Activated naive CD8-positive, alpha-beta T cell treated with anti-CD3 and anti-CD28 coated beads, Interleukin-2, amount 50 U/mL, for 24 hours (primary cell): Measurements from ENCODE around the gene PPEF1.
"Not testable (repeated sequence)": the region's sequence is repeated elsewhere in the genome, so short reads cannot be mapped to it uniquely, and the experiment has no call there.

Experiments used
- ATAC-seq: fragments of 150-1000 bp; cut with Tn5 transposase; one replicate; pipeline ENCODE4 v1.10.0; 2021
- DNase-seq: peaks from one replicate; pipeline ENCODE4 v3.0.0; 2021
- H3K27ac Mint-ChIP-seq: one replicate; pipeline ENCODE4 v1.8.0; 2021; ENCODE audit warnings: mild to moderate bottlenecking, mixed read lengths
- H3K27me3 Mint-ChIP-seq: one replicate; pipeline ENCODE4 v1.8.0; 2021; ENCODE audit warnings: mixed read lengths
- H3K36me3 Mint-ChIP-seq: one replicate; pipeline ENCODE4 v1.8.0; 2021; ENCODE audit warnings: low read depth, mixed read lengths
- H3K4me1 Mint-ChIP-seq: one replicate; pipeline ENCODE4 v1.8.0; 2021; ENCODE audit warnings: mixed read lengths
- H3K4me3 Mint-ChIP-seq: one replicate; pipeline ENCODE4 v1.8.0; 2021; ENCODE audit warnings: mild to moderate bottlenecking, moderate library complexity, mixed read lengths
- H3K9me3 Mint-ChIP-seq: one replicate; pipeline ENCODE4 v1.8.0; 2021; ENCODE audit warnings: mixed read lengths

Gene PPEF1

DNA sequence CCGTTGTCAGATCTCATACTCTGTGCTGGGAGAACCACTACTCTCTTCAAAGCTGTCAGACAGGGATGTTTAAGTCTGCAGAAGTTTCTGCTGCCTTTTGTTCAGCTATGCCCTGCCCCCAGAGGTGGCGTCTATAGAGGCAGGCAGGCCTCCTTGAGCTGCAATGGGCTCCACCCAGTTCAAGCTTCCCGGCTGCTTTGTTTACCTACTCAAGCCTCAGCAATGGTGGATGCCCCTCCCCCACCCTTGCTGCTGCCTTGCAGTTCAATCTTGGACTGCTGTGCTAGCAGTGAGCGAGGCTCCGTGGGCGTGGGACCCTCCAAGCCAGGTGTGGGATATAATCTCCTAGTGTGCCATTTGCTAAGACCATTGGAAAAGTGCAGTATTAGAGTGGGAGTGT, 32.2 kb downstream of the PPEF1 start:
- not testable (repeated sequence) for DNase-seq, H3K9me3 Mint-ChIP-seq, H3K27ac Mint-ChIP-seq, H3K27me3 Mint-ChIP-seq, H3K4me1 Mint-ChIP-seq, H3K36me3 Mint-ChIP-seq, ATAC-seq, H3K4me3 Mint-ChIP-seq

DNA sequence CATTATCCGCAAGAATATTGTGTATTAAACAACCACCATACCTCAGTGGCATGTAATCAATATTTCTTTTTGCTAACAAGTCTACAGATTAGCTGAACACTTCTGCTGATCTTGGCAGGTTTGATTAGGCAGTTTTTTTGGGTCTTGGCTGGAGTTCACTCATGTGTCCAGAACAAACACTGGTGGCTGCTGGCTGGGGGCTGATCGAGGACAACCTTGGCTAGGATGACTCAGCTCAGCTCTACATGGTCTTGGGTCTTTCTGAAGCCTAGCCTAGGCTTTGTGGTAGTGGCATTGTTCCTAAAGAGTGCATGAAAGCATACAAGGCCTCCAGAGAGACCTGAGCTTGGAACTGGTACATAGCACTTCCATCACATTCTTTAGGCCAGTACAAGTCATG, 41.1 kb downstream of the PPEF1 start:
- no peak for ATAC-seq
- Mint-ChIP-seq H3K4me3 (no peak overlapping the region), H3K27ac (no peak overlapping the region), H3K4me1 (no peaks in the 10 kb centered on the region), H3K27me3 (no peaks in the 10 kb centered on the region), H3K36me3 (no peaks in the 10 kb centered on the region), H3K9me3 (no peaks in the 10 kb centered on the region)
- DNase-seq = no peak

DNA sequence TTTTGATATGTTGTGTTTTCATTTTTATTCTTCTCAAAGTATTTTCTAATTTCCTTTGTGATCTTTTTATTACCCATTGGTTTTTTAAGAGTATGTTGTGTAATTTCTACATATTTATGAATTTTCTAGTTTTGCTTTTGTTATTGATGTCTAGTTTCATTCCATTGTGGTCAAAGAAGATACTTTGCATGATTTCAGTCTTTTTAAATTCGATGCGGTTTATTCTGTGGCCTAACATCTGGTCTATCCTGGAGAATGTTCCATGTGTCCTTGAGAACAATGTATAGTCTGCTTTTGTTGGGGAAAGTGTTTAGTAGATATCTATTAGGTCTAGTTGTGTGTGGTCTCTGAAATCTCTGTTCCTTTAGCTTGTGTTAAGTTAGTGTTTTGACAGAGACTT, 46.2 kb downstream of the PPEF1 start:
- H3K27me3 Mint-ChIP-seq = no peaks in the 10 kb centered on the region
- ATAC-seq = no peak

DNA sequence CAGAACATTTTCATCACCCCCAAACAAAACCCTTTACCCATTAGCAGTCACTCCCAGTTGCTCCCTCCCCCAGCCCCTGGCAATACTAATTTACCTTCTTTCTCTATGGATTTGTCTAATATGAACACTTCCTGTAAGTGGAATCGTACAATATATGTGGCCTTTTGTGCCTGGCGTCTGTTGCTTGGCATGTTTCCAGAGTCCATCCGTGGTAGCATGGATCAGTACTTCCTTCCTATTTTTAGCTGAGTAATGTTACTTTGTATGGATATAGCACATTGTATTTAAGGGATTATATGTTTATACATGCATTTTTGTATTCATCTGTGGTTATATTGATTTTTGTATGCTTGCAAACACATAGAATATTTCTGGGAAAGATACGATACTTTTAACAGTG, 48.2 kb downstream of the PPEF1 start:
- no peaks in the 10 kb centered on the region for H3K9me3 Mint-ChIP-seq
- H3K36me3 Mint-ChIP-seq = no peaks in the 10 kb centered on the region
- no peaks in the 10 kb centered on the region for H3K4me1 Mint-ChIP-seq
- no peak overlapping the region for H3K4me3 Mint-ChIP-seq
- no peaks in the 10 kb centered on the region for H3K27me3 Mint-ChIP-seq
- DNase-seq (no peak), ATAC-seq (no peak)
- H3K27ac Mint-ChIP-seq = no peak overlapping the region

More for the DNA sequence above, 46.2 kb downstream of the PPEF1 start:
- no peaks in the 10 kb centered on the region for H3K4me1 Mint-ChIP-seq
- H3K4me3 Mint-ChIP-seq = no peak overlapping the region
- H3K27ac Mint-ChIP-seq = no peak overlapping the region
- H3K9me3 Mint-ChIP-seq = no peaks in the 10 kb centered on the region
- no peaks in the 10 kb centered on the region for H3K36me3 Mint-ChIP-seq
- no peak for DNase-seq

DNA sequence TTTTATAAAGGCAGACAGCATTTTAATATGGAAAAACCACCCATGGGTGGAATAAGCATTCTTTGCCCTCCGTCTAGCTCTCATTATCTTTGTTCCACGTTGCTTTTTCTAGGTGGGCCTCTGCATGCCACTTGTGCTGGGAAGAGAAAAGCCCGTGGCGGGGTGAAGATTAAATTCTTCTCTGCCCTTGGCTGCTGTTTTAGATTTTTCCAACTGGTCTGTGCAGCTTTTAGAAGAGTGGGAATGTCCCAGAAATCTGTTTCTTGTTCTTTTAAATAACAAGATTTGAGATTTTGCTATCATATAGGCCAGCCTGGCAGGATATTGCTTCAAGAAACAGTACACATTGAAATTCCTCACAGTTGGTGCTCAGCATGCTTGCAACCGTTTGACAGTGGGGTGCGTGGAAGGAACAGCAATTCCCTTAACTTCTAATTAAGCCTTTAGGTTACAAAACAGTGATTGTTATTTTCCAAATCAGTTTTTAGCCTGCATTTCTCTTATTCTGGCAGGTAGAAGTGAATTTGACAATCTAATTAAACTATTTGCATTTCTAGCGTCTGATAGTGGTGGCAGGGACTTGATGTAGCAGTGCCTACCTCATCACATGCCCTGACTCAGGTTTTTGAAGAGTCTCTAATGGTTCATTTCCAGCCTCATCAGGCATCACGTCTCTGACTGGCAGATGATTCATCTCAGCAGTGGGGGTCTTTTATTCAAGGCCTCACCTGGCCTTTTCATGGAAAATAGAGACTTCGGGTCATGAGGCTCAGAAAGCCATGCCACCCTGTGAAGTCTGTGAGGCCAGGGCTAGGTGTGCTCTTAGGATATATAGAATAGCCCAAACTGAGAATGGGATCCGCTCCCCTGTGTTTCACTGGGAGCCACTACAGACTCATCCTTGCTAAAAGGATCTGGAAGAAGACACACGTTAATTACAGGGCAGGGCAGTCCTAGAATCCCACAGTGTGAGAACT, 50.8 kb downstream of the PPEF1 start:
- no peak overlapping the region for H3K4me3 Mint-ChIP-seq
- DNase-seq (no peak), ATAC-seq (no peak)
- H3K36me3 Mint-ChIP-seq = no peaks in the 10 kb centered on the region
- H3K4me1 Mint-ChIP-seq = no peaks in the 10 kb centered on the region
- no peak overlapping the region for H3K27ac Mint-ChIP-seq
- H3K27me3 Mint-ChIP-seq = no peaks in the 10 kb centered on the region
- H3K9me3 Mint-ChIP-seq = no peaks in the 10 kb centered on the region

DNA sequence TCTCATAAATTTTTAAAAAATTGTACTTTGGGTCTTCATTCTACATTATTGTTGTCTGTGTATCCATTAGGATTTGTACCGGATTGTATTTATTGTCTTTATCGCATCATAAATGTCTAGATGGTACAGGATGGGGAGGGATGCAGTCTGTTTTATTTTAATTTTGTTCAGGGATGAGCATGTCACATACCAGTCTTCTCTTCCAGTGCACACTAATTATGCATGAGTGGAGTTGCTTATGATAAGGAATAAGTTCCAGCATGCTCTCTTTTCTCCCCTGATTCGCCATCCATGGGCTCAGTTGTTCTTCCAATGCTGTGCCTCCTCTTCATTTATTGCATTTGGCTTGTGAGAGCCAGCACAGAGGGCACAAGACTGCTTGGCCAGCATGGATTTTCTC, 54.3 kb downstream of the PPEF1 start:
- Mint-ChIP-seq H3K4me3 (no peak overlapping the region), H3K27ac (no peak overlapping the region), H3K27me3 (no peaks in the 10 kb centered on the region), H3K9me3 (no peaks in the 10 kb centered on the region), H3K4me1 (no peaks in the 10 kb centered on the region), H3K36me3 (no peaks in the 10 kb centered on the region)
- ATAC-seq (no peak), DNase-seq (no peak)

DNA sequence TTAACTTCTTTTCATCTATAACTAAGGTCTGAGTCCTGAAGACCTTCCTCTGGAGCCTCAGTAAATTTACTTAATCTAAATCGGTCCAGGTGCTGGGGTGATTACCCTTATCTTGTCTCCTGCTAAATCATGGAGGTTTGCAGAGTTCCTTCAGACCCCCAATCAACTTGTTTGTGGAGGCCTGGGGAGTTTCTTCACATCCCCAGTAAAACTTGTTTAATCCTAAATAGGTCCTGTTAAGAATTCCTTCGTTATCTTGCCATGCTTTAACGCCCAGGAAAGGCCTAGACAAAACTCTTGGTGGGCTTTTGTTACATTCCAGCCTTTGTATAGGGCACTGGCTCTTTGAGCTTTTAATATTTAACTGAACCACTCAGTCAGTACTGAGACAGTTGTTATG, 55.7 kb downstream of the PPEF1 start:
- not testable (repeated sequence) for H3K27me3 Mint-ChIP-seq, H3K36me3 Mint-ChIP-seq, DNase-seq, H3K9me3 Mint-ChIP-seq, H3K4me1 Mint-ChIP-seq, ATAC-seq, H3K4me3 Mint-ChIP-seq, H3K27ac Mint-ChIP-seq

DNA sequence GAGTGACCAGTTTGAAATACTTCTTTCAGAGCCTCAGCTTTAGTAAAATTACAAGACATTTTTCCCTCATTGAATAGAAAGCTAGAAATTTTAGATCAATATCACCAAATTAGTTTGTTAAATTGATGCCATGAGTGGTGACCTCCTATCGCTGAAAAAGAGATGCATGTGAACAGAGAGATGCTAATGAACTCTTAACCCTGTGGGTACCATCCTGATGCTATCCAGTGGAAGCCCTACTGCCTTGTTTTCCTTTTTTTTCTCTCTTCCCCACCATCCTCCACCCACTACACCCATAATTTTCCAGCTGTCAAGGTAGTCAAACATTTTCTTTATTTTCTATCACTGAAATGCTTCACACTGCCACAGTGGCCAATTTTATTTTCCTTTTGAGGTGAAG, 61.9 kb downstream of the PPEF1 start:
- DNase-seq (no peak), ATAC-seq (no peak)
- Mint-ChIP-seq H3K27me3 (no peaks in the 10 kb centered on the region), H3K4me3 (no peak overlapping the region), H3K27ac (no peak overlapping the region), H3K9me3 (no peaks in the 10 kb centered on the region), H3K4me1 (no peaks in the 10 kb centered on the region), H3K36me3 (no peaks in the 10 kb centered on the region)

DNA sequence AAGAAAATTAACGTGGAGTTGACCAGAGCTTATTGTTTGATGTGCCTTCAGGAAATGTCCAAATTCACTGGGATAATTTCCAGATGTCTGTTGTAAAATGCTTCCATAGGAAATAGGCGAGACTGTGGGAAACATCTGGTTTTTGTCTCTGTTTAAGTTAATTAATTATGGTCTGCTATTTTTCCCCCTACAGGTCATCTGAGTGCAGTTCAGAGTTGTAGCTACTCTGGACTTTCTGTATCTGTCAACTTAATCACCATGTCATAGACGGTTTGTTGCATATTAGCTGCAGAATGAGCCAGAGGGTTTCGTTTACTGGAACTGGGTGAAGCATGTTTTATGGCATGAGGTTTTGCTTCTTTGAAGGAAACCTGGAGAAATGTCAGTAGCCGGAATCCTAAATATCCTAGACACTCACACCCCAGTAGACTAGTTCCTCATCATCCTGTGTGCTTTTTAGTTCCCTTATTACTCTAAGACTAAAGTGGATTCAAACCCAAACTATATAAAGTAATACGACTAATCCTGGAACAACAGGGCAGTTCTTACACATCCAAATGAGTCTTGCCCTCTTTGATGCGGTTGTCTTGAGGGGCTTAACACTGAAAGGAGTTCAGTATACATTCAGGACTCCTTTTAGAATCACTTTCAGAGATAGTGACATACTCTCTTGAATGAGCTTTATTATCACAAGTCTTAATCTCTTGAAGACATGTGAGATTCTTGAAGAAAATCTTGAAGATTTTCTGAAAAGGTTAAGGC, 62.5 kb downstream of the PPEF1 start:
- ATAC-seq = no peak
- peaks cover 4% of the 10 kb centered on the region for H3K9me3 Mint-ChIP-seq
- H3K4me1 Mint-ChIP-seq = no peaks in the 10 kb centered on the region
- no peak overlapping the region for H3K4me3 Mint-ChIP-seq
- H3K27ac Mint-ChIP-seq = no peak overlapping the region
- no peaks in the 10 kb centered on the region for H3K27me3 Mint-ChIP-seq
- no peak for DNase-seq
- H3K36me3 Mint-ChIP-seq = no peaks in the 10 kb centered on the region

DNA sequence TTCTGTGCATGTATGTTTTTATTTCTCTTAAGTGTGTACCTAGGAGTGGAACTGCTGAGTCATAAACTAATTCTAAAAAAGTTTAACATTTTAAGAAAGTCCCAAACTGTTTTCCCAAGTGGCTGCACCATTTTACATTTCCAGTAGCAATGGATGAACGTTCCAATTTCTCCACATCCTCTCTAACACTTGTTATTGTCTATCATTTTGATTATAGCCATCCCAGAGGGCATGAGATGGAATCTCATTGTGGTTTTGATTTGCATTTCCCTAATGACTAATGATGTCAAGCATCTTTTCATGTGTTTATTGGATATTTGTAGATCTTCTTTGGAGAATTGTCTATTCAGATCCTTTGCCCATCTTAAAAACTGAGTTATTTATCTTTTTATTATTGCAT, 82.5 kb downstream of the PPEF1 start:
- Mint-ChIP-seq H3K27ac (no peak overlapping the region), H3K27me3 (peaks cover 2% of the 10 kb centered on the region), H3K36me3 (no peaks in the 10 kb centered on the region), H3K4me3 (no peak overlapping the region), H3K4me1 (no peaks in the 10 kb centered on the region), H3K9me3 (no peaks in the 10 kb centered on the region)
- DNase-seq (no peak), ATAC-seq (no peak)

DNA sequence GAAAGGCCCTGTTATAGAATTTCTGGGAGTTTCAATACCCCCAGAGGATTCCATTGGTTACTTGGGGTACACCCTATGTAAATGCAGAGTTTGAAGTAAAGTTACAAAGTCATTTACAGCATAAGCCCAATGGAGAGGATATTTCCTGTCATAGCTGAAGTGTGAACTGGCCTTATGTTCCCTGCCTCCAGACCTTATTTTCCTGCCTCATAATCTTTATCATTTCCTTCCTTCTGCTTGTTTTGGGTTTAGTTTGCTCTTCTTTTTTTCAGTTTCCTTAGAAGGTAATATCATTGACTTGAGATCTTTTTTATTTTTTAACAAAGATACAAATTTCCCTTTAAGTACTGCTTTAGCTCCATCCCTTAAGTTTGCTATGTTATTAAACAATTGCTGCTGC, 85.4 kb downstream of the PPEF1 start:
- ATAC-seq = no peak

DNA sequence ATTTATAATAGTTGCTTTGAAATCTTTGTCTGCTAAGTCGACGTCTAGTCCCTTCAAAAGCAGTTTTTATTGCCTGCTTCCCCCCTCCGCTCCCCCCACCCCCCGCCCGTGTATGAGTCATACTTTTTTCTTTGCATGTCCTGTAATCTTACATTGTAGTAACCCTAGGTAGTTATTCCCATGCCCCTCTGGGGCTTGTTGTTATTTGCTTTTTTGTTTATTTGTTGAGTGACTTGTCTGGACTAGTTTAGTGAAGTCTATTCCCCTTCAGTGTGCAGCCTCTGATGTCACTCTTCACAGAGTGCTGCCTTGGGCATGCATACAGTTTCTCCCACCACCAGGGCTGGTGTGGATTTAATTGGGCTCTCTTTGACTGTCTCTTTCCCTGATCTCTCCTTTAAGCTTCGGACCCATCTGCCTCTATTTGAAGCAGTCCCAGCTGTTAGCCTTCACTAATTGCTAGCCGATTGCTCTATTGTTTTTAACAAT, 86.2 kb downstream of the PPEF1 start:
- H3K27me3 Mint-ChIP-seq = no peaks in the 10 kb centered on the region
- DNase-seq (no peak), ATAC-seq (no peak)
- no peaks in the 10 kb centered on the region for H3K9me3 Mint-ChIP-seq
- no peaks in the 10 kb centered on the region for H3K36me3 Mint-ChIP-seq
- no peak overlapping the region for H3K27ac Mint-ChIP-seq
- H3K4me1 Mint-ChIP-seq = no peaks in the 10 kb centered on the region
- no peak overlapping the region for H3K4me3 Mint-ChIP-seq

More for the DNA sequence above, 85.4 kb downstream of the PPEF1 start:
- Mint-ChIP-seq H3K27me3 (no peaks in the 10 kb centered on the region), H3K36me3 (no peaks in the 10 kb centered on the region), H3K4me3 (no peak overlapping the region), H3K9me3 (no peaks in the 10 kb centered on the region), H3K27ac (no peak overlapping the region), H3K4me1 (no peaks in the 10 kb centered on the region)
- no peak for DNase-seq

DNA sequence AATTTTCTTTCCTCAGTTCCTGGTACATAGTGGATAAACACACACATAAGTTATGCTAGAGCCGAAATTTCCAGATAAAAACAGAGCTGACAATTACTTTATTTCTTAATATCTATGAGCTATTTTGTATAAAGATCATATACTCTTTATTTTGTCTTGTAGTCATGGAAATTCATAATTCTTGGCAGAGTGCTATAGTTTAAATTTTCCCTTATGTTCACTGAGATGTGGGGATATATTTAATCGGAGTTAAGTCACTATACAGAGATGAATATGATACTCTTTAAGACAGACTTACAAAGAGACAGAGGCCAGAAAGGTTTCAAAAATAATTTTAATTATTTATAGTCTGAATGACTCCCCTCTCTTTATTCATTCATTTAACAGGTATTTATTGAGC, 89.7 kb downstream of the PPEF1 start:
- no peaks in the 10 kb centered on the region for H3K36me3 Mint-ChIP-seq
- DNase-seq (no peak), ATAC-seq (no peak)
- H3K27ac Mint-ChIP-seq = no peak overlapping the region
- H3K4me1 Mint-ChIP-seq = no peaks in the 10 kb centered on the region
- H3K4me3 Mint-ChIP-seq = no peak overlapping the region
- no peaks in the 10 kb centered on the region for H3K27me3 Mint-ChIP-seq
- no peaks in the 10 kb centered on the region for H3K9me3 Mint-ChIP-seq

DNA sequence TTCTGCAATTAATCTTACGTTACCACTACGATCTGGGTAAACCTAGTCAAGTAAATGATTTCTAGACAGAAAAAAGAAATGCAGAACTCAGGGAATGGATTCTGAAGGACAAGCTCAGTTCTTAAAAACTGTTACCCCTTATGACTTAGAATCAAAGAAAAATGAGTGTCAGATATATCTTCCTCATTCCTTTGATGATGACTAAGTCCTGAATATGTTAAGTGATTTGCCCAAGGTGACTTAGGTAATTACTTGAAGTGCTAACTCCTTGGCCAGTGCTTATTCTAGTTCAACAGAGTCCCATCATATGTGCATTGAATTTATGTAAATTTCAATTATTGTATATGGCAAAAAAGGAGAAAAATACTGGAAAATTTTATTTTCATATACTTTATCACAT, 92.5 kb downstream of the PPEF1 start:
- Mint-ChIP-seq H3K9me3 (no peaks in the 10 kb centered on the region), H3K27me3 (no peaks in the 10 kb centered on the region), H3K4me1 (no peaks in the 10 kb centered on the region), H3K27ac (no peak overlapping the region), H3K4me3 (no peak overlapping the region), H3K36me3 (no peaks in the 10 kb centered on the region)
- ATAC-seq (no peak), DNase-seq (no peak)

DNA sequence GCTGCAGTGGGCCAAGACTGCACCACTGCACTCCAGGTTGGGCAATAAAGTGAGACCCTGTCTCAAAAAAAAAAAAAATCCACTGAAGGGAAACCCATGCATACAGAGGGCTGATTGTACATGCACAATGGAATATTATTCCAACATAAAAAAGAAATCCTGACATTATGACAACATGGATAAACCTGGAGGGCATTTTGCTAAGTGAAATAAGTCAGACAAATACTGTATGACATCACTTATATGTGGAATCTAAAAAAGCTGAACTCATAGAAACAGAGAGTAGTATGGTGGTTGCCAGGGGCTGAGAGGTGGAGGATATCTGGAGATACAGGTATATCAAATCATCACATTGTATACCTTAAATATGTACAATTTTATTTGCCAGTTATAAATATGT, 102.2 kb downstream of the PPEF1 start:
- no peaks in the 10 kb centered on the region for H3K9me3 Mint-ChIP-seq
- H3K27me3 Mint-ChIP-seq = no peaks in the 10 kb centered on the region
- H3K36me3 Mint-ChIP-seq = no peaks in the 10 kb centered on the region
- H3K4me1 Mint-ChIP-seq = no peaks in the 10 kb centered on the region
- no peak for DNase-seq
- ATAC-seq = no peak
- H3K4me3 Mint-ChIP-seq = no peak overlapping the region
- no peak overlapping the region for H3K27ac Mint-ChIP-seq
